ENCODE measurements around the gene BAX. TPM values are rescaled to one million over a fixed set of nuclear protein-coding genes. Genes with fewer than 3 reads are reported as not detected.

Gene BAX
- polyA plus RNA-seq, 4 donors: 72.5 to 91.2 (median 79.4) TPM

GRCh38 chr19:48961673-48962028 is 7.0 kb downstream of the BAX start:
- DNase-seq (ENCODE audit: low read depth in 4 of 4, low spot score in 3 of 4): no peak

GRCh38 chr19:48962029-48962848 is 7.6 kb downstream of the BAX start:
- no peak for DNase-seq (ENCODE audit: low read depth in 4 of 4, low spot score in 3 of 4)

- DNase-seq (ENCODE audit: low read depth in 4 of 4, low spot score in 3 of 4): no peak
Observed at GRCh38 chr19:48962849-48963165, 8.1 kb downstream of the BAX start.

- no peak for DNase-seq (ENCODE audit: low read depth in 4 of 4, low spot score in 3 of 4)
Observed at GRCh38 chr19:48963371-48964204, 8.9 kb downstream of the BAX start.

GRCh38 chr19:48964205-48965039 is 9.7 kb downstream of the BAX start:
- DNase-seq (ENCODE audit: low read depth in 4 of 4, low spot score in 3 of 4): no peak

- DNase-seq (ENCODE audit: low read depth in 4 of 4, low spot score in 3 of 4): peak; percentile 82 to 94 (median 87)
Observed at GRCh38 chr19:48965040-48965805, 10.5 kb downstream of the BAX start, which contains the start of gene FTL. TSS of gene FTL (plus strand) at chr19:48965309. CDS start at chr19:48965508, 199 bp downstream.

- DNase-seq (ENCODE audit: low read depth in 4 of 4, low spot score in 3 of 4): peak; percentile 70 to 80 (median 78)
Observed at GRCh38 chr19:48965806-48966540, 11.3 kb downstream of the BAX start.

- no peak for DNase-seq (ENCODE audit: low read depth in 4 of 4, low spot score in 3 of 4)
Observed at GRCh38 chr19:48966541-48967345, 12.1 kb downstream of the BAX start.

GRCh38 chr19:48967346-48968178 is 12.9 kb downstream of the BAX start:
- no peak for DNase-seq (ENCODE audit: low read depth in 4 of 4, low spot score in 3 of 4)

- no peak for DNase-seq (ENCODE audit: low read depth in 4 of 4, low spot score in 3 of 4)
Observed at GRCh38 chr19:48968179-48968661, 13.5 kb downstream of the BAX start.

GRCh38 chr19:48968813-48969218 is 14.1 kb downstream of the BAX start:
- DNase-seq (ENCODE audit: low read depth in 4 of 4, low spot score in 3 of 4): no peak

- no peak for DNase-seq (ENCODE audit: low read depth in 4 of 4, low spot score in 3 of 4)
Observed at GRCh38 chr19:48969276-48970138, 14.8 kb downstream of the BAX start.

GRCh38 chr19:48970139-48970766 is 15.6 kb downstream of the BAX start:
- no peak for DNase-seq (ENCODE audit: low read depth in 4 of 4, low spot score in 3 of 4)

GRCh38 chr19:48970923-48971395 is 16.3 kb downstream of the BAX start:
- DNase-seq (ENCODE audit: low read depth in 4 of 4, low spot score in 3 of 4): peak in 2 of 4 donors; percentile 76

- DNase-seq (ENCODE audit: low read depth in 4 of 4, low spot score in 3 of 4): no peak
Observed at GRCh38 chr19:48975947-48976847, 21.5 kb downstream of the BAX start.
